HG02571 (cell line): ENCODE measurements around the gene NOP16.

Experiments
- ATAC-seq: cut with Tn5 transposase; IDR thresholded peaks from one replicate; pipeline ENCODE4 v1.9.1; 2021; ENCODE audit warnings: mild to moderate bottlenecking, moderate library complexity; ENCODE audit not compliant: unreplicated experiment

NOP16 gene

GRCh38 chr5:176388444-176389134 is at the start of gene NOP16, which contains the start of gene HIGD2A:
Gene NOP16 (minus strand): TSS chr5:176388598. CDS start chr5:176388539, 59 bp downstream.
Gene HIGD2A (plus strand): TSS chr5:176388751. CDS start chr5:176388820, 69 bp downstream.
- ATAC-seq: peak; percentile 88

GRCh38 chr5:176436656-176437055 is 48.3 kb upstream of the NOP16 start:
- no peak for ATAC-seq

- no peak for ATAC-seq
Measured at GRCh38 chr5:176432707-176433106, 44.3 kb upstream of the NOP16 start.

- no peak for ATAC-seq
Measured at GRCh38 chr5:176429972-176430371, 41.6 kb upstream of the NOP16 start.

GRCh38 chr5:176427971-176428370 is 39.6 kb upstream of the NOP16 start:
- ATAC-seq: no peak

- ATAC-seq: no peak
Measured at GRCh38 chr5:176426876-176427275, 38.5 kb upstream of the NOP16 start.

- no peak for ATAC-seq
Measured at GRCh38 chr5:176425791-176426190, 37.4 kb upstream of the NOP16 start.

- ATAC-seq: no peak
Measured at GRCh38 chr5:176425138-176425537, 36.7 kb upstream of the NOP16 start.

- no peak for ATAC-seq
Measured at GRCh38 chr5:176424181-176424580, 35.8 kb upstream of the NOP16 start.

- no peak for ATAC-seq
Measured at GRCh38 chr5:176420972-176421544, 32.7 kb upstream of the NOP16 start.

- no peak for ATAC-seq
Measured at GRCh38 chr5:176420086-176420485, 31.7 kb upstream of the NOP16 start.

- no peak for ATAC-seq
Measured at GRCh38 chr5:176418251-176418650, 29.9 kb upstream of the NOP16 start.

GRCh38 chr5:176416965-176417364 is 28.6 kb upstream of the NOP16 start:
- ATAC-seq: no peak

GRCh38 chr5:176415952-176416924 is 27.8 kb upstream of the NOP16 start, which contains the start of gene CLTB:
Gene CLTB (minus strand): TSS chr5:176416539. CDS start chr5:176416363, 176 bp downstream.
- ATAC-seq: peak; percentile 87

GRCh38 chr5:176415240-176415951 is 27.0 kb upstream of the NOP16 start:
- ATAC-seq: no peak

- no peak for ATAC-seq
Measured at GRCh38 chr5:176414704-176415103, 26.3 kb upstream of the NOP16 start.

- no peak for ATAC-seq
Measured at GRCh38 chr5:176413709-176414191, 25.4 kb upstream of the NOP16 start.

GRCh38 chr5:176413255-176413565 is 24.8 kb upstream of the NOP16 start:
- no peak for ATAC-seq

GRCh38 chr5:176412517-176413254 is 24.3 kb upstream of the NOP16 start:
- ATAC-seq: no peak
